Measurements from ENCODE around the gene FOXL2NB.

GRCh38 chr3:138950701-138951100, 3.7 kb downstream of the FOXL2NB start:
- TF ChIP-seq POLR2AphosphoS5 (IDR thresholded peaks at IDR 0.05; ENCODE audit: borderline replicate concordance, low read depth, low read length) (no peak), FOXP2 (optimal IDR thresholded peaks at IDR 0.05; ENCODE audit: control extremely low read depth, extremely low read length, insufficient read depth) (no peak)

All from SK-N-MC (cell line).